NCI-H2107 treated with DMSO at 0.1 percent for 48 hours (cell line): ENCODE data around the gene MGAT4C.
"Not testable (repeated sequence)": the region's sequence is repeated elsewhere in the genome, so short reads cannot be mapped to it uniquely, and the experiment has no call there.

ENCODE experiments used
- DNase-seq: peaks from one replicate; lab custom pipeline; 2025; ENCODE audit not compliant: unreplicated experiment; lab: John Stamatoyannopoulos, UW

The MGAT4C gene

GRCh38 chr12:86138770-86139169 lies 117.4 kb downstream of the MGAT4C start:
- no peak for DNase-seq

GRCh38 chr12:86137936-86138335 lies 118.3 kb downstream of the MGAT4C start:
- no peak for DNase-seq

GRCh38 chr12:86134561-86134960 lies 121.6 kb downstream of the MGAT4C start:
- no peak for DNase-seq

GRCh38 chr12:86126900-86127299 lies 129.3 kb downstream of the MGAT4C start:
- not testable (repeated sequence) for DNase-seq

GRCh38 chr12:86122846-86123468 lies 133.2 kb downstream of the MGAT4C start:
- DNase-seq: no peak

- no peak for DNase-seq
Observed at GRCh38 chr12:86118161-86118560, 138.0 kb downstream of the MGAT4C start.

- DNase-seq: no peak
Observed at GRCh38 chr12:86117711-86118110, 138.5 kb downstream of the MGAT4C start.

GRCh38 chr12:86104087-86104486 lies 152.1 kb downstream of the MGAT4C start:
- DNase-seq: no peak

GRCh38 chr12:86097161-86097560 lies 159.0 kb downstream of the MGAT4C start:
- DNase-seq: no peak

- DNase-seq: no peak
Observed at GRCh38 chr12:86091681-86092080, 164.5 kb downstream of the MGAT4C start.

- no peak for DNase-seq
Observed at GRCh38 chr12:86081843-86082242, 174.3 kb downstream of the MGAT4C start.

GRCh38 chr12:86059052-86059451 lies 197.1 kb downstream of the MGAT4C start:
- not testable (repeated sequence) for DNase-seq

- DNase-seq: no peak
Observed at GRCh38 chr12:86057092-86057845, 198.9 kb downstream of the MGAT4C start.

- no peak for DNase-seq
Observed at GRCh38 chr12:86052921-86053320, 203.3 kb downstream of the MGAT4C start.

GRCh38 chr12:86050010-86050409 lies 206.2 kb downstream of the MGAT4C start:
- no peak for DNase-seq

- DNase-seq: no peak
Observed at GRCh38 chr12:86044396-86044795, 211.8 kb downstream of the MGAT4C start.

GRCh38 chr12:86042062-86042461 lies 214.1 kb downstream of the MGAT4C start:
- DNase-seq: no peak

GRCh38 chr12:86018361-86018760 lies 237.8 kb downstream of the MGAT4C start:
- DNase-seq: no peak

GRCh38 chr12:86015026-86015425 lies 241.2 kb downstream of the MGAT4C start:
- no peak for DNase-seq

GRCh38 chr12:86006727-86007126 lies 249.5 kb downstream of the MGAT4C start:
- no peak for DNase-seq

- no peak for DNase-seq
Observed at GRCh38 chr12:85998074-85998473, 258.1 kb downstream of the MGAT4C start.

- no peak for DNase-seq
Observed at GRCh38 chr12:85996280-85996679, 259.9 kb downstream of the MGAT4C start.

- DNase-seq: no peak
Observed at GRCh38 chr12:85993746-85994145, 262.4 kb downstream of the MGAT4C start.
